GM12878 (cell line): ENCODE results near the gene ATP4A. TPM values are rescaled to one million over a fixed set of nuclear protein-coding genes. Genes with fewer than 3 reads are reported as not detected.

Experiments
- ATAC-seq: fragments of 200-7000 bp; cut with Tn5 transposase; 3 replicates; pipeline ENCODE4 v1.9.1; 2020; ENCODE audit warnings: mild to moderate bottlenecking, moderate library complexity
- BruUV-seq: library from RNA; stranded (reverse); fragments of 400-500 nt; replicated peaks from 2 replicates; lab custom pipeline; 2021; lab: Mats Ljungman, UMichigan
- CTCF ChIA-PET: fragments of 300-600 bp; sonication (Branson Sonifier 250); formaldehyde crosslinking; extraction: SDS; loops from one replicate; lab custom pipeline; 2021; ENCODE audit warnings: inconsistent platforms; lab: Yijun Ruan, JAX
- POLR2A ChIA-PET: fragments of 350-600 bp; formaldehyde crosslinking; extraction: SDS; loops from one replicate; lab custom pipeline; 2021; ENCODE audit warnings: inconsistent platforms; lab: Charles Lee
- RAD21 ChIA-PET: fragments of 300-600 bp; sonication (Branson Sonifier 250); formaldehyde crosslinking; loops from one replicate; lab custom pipeline; 2023; ENCODE audit warnings: antibody characterized with exemption; ENCODE audit not compliant: unreplicated experiment; lab: Charles Lee
- SMC1A ChIA-PET: fragments of 300-600 bp; sonication (Branson Sonifier 250); formaldehyde crosslinking; loops from one replicate; lab custom pipeline; 2023; ENCODE audit not compliant: unreplicated experiment, uncharacterized antibody; lab: Charles Lee
- DNase-seq: peaks from one replicate; pipeline ENCODE4 v3.0.0-alpha.2; 2011; ENCODE audit warnings: low read depth, low spot score
- FAIRE-seq: peaks from 3 replicates; lab custom pipeline; 2011; peaks lifted over from hg19 to GRCh38; lab: Jason Lieb, UNC
- H2AFZ ChIP-seq: 2 replicates; pipeline ENCODE4 v1.6.0; 2011; ENCODE audit warnings: low read depth, low read length, control low read depth; ENCODE audit not compliant: control insufficient read depth
- H3K27ac ChIP-seq: 2 replicates; pipeline ENCODE4 v1.5.1; 2011; ENCODE audit warnings: control low read depth; ENCODE audit not compliant: control insufficient read depth, insufficient read depth
- H3K27me3 ChIP-seq, 2 experiments: replicated peaks in 1 of 2; 2 replicates each; pipeline versions ENCODE4 v1.6.0 to v1.6.1; 2011; ENCODE audit warnings: low read length in 1 of 2; ENCODE audit not compliant: control insufficient read depth in 2 of 2, insufficient read depth in 2 of 2
- H3K36me3 ChIP-seq, 2 experiments: 2 replicates each; pipeline ENCODE4 v1.5.1; 2011; ENCODE audit warnings: low read length in 1 of 2; ENCODE audit not compliant: control insufficient read depth in 2 of 2, insufficient read depth in 2 of 2
- H3K4me1 ChIP-seq: 2 replicates; pipeline ENCODE4 v1.6.1; 2011; ENCODE audit warnings: mild to moderate bottlenecking, low read length, moderate library complexity, mixed read lengths; ENCODE audit not compliant: control insufficient read depth, insufficient read depth
- H3K4me2 ChIP-seq: 2 replicates; pipeline ENCODE4 v1.6.0; 2011; ENCODE audit warnings: control low read depth; ENCODE audit not compliant: control insufficient read depth, insufficient read depth
- H3K4me3 ChIP-seq: fragments of 200-600 bp; sonication (generic); 2 replicates; pipeline ENCODE4 v1.5.1; 2016
- H3K79me2 ChIP-seq: 2 replicates; pipeline ENCODE4 v1.6.0; 2011; ENCODE audit warnings: low read length; ENCODE audit not compliant: control insufficient read depth, insufficient read depth
- H3K9ac ChIP-seq: 2 replicates; pipeline ENCODE4 v1.8.0; 2011; ENCODE audit warnings: low read length, control low read depth, mixed read lengths; ENCODE audit not compliant: control insufficient read depth, insufficient read depth
- H3K9me3 ChIP-seq: replicated peaks from 3 replicates; pipeline ENCODE4 v1.5.1; 2011; ENCODE audit warnings: mild to moderate bottlenecking, low read length; ENCODE audit not compliant: control insufficient read depth, insufficient read depth
- H4K20me1 ChIP-seq: 2 replicates; pipeline ENCODE4 v1.6.0; 2011; ENCODE audit not compliant: control insufficient read depth, insufficient read depth
- BRCA1 ChIP-seq: IDR thresholded peaks from 2 replicates; pipeline ENCODE4 v1.6.1; 2011; ENCODE audit warnings: low read depth, low read length, improper control_type of control experiment
- CTCF ChIP-seq, 3 experiments: IDR thresholded peaks in 2 of 3; conservative IDR thresholded peaks in 1 of 3; 2 replicates each; pipeline ENCODE4 v1.5.1; 2011; ENCODE audit warnings: low read depth in 3 of 3, low read length in 3 of 3, mild to moderate bottlenecking in 3 of 3, control low read depth in 2 of 3, moderate library complexity in 2 of 3, inconsistent platforms in 1 of 3, mixed read lengths in 1 of 3; ENCODE audit not compliant: control insufficient read depth in 2 of 3, insufficient read depth in 1 of 3; ENCODE audit errors: extremely low read depth in 1 of 3
- EGR1 ChIP-seq, 2 experiments: IDR thresholded peaks; 1 replicate in 1 of 2; 2 replicates in 1 of 2; pipeline ENCODE4 v1.6.1; 2011 to 2012; ENCODE audit warnings: low read depth in 2 of 2, low read length in 2 of 2, borderline replicate concordance in 1 of 2, mild to moderate bottlenecking in 1 of 2, moderate library complexity in 1 of 2
- KLF5 ChIP-seq: fragments of 450-650 bp; IDR thresholded peaks from 2 replicates; pipeline ENCODE4 v1.6.1; 2014; ENCODE audit warnings: mild to moderate bottlenecking; ENCODE audit not compliant: partially characterized antibody
- MTA2 ChIP-seq: fragments of 450-650 bp; IDR thresholded peaks from 2 replicates; pipeline ENCODE4 v1.6.1; 2016; ENCODE audit warnings: low read depth, mild to moderate bottlenecking, moderate library complexity
- MTA3 ChIP-seq: IDR thresholded peaks from 2 replicates; pipeline ENCODE4 v1.6.1; 2012; ENCODE audit warnings: low read length, inconsistent platforms, borderline replicate concordance
- NFYB ChIP-seq: IDR thresholded peaks from 2 replicates; pipeline ENCODE4 v1.6.1; 2011; ENCODE audit warnings: low read depth, mild to moderate bottlenecking, low read length, improper control_type of control experiment, moderate library complexity; ENCODE audit not compliant: insufficient read depth
- RB1 ChIP-seq: fragments of 450-650 bp; formaldehyde crosslinking; IDR thresholded peaks from 2 replicates; pipeline ENCODE4 v1.6.1; 2017; ENCODE audit warnings: mild to moderate bottlenecking, borderline replicate concordance
- SIN3A ChIP-seq: IDR thresholded peaks from 2 replicates; pipeline ENCODE4 v1.6.1; 2012; ENCODE audit warnings: low read depth, low read length, improper control_type of control experiment
- SIX5 ChIP-seq: IDR thresholded peaks from 2 replicates; pipeline ENCODE4 v1.6.1; 2011; ENCODE audit warnings: mild to moderate bottlenecking, low read depth, low read length, moderate library complexity; ENCODE audit not compliant: severe bottlenecking
- SMC3 ChIP-seq: IDR thresholded peaks from 2 replicates; pipeline ENCODE4 v1.6.1; 2011; ENCODE audit warnings: low read length, improper control_type of control experiment, borderline replicate concordance
- SP1 ChIP-seq: IDR thresholded peaks from one replicate; pipeline ENCODE4 v1.6.1; 2011; ENCODE audit warnings: low read depth, low read length
- SREBF1 ChIP-seq: IDR thresholded peaks from 2 replicates; pipeline ENCODE4 v1.6.1; 2012; ENCODE audit warnings: mild to moderate bottlenecking, low read length
- STAT1 ChIP-seq: fragments of 450-650 bp; conservative IDR thresholded peaks from 2 replicates; pipeline ENCODE4 v1.6.1; 2014; ENCODE audit warnings: antibody characterized with exemption, mild to moderate bottlenecking
- TCF12 ChIP-seq: IDR thresholded peaks from 2 replicates; pipeline ENCODE4 v1.6.1; 2011; ENCODE audit warnings: low read depth, mild to moderate bottlenecking, low read length
- WGBS: methylation state at CpG from one replicate; pipeline ENCODE4 v1.1.6; 2016; ENCODE audit warnings: low lambda C conversion rate; ENCODE audit not compliant: insufficient replicate concordance, insufficient coverage; ENCODE audit errors: missing lambda C conversion rate; 5-methylcytosine and 5-hydroxymethylcytosine counted together
- in situ Hi-C: fragments of 300-500 bp; cut with MboI; formaldehyde crosslinking; loops from 9 replicates; pipeline ENCODE4 v1.14.3; 2018; ENCODE audit warnings: mixed read lengths
- intact Hi-C: fragments of 100-400 bp; cut with micrococcal nuclease; formaldehyde crosslinking; loops from one replicate; pipeline ENCODE4 v1.14.2; 2022; ENCODE audit not compliant: unreplicated experiment
- polyA plus RNA-seq, 11 experiments: library from polyadenylated mRNA; depleted of rRNA in 4 of 11; unstranded in 6 of 11; stranded (reverse) in 5 of 11; fragments of >200 nt; fragmentation: Nextera tagmentation in 4 of 11; fragmentation: Illumina TruSeq in 1 of 11; extraction: Ambion mirVana in 4 of 11; extraction: Trizol in 1 of 11; gene quantifications; 1 replicate in 1 of 11; 2 replicates in 10 of 11; pipeline versions ENCODE4 v1.2.1 to v1.2.3, GENCODE V29; 2011 to 2016; ENCODE audit warnings: inconsistent platforms in 2 of 11, missing spikeins in 2 of 11, low read depth in 1 of 11
- total RNA-seq, 4 experiments: library from RNA; depleted of rRNA in 3 of 4; stranded (reverse); fragments of >200 nt in 3 of 4; fragmentation: Illumina TruSeq in 1 of 4; extraction: Trizol in 1 of 4; gene quantifications; 2 replicates each; pipeline versions ENCODE4 v1.2.1 to v1.2.3, GENCODE V29; 2013 to 2021

The ATP4A gene
- total and polyA plus RNA-seq, 10 of the 15 experiments (the other 5 are each of a cell fraction or from before 2014, with no cell fraction given), result 0.03 to 1.5 (median 0.11) TPM; not detected in 3

GRCh38 chr19:35508129-35508528, 55.3 kb downstream of the ATP4A start:
- H3K27me3 ChIP-seq, result no peaks in the 10 kb centered on the region; a peak in 1 of 4 replicates

DNA sequence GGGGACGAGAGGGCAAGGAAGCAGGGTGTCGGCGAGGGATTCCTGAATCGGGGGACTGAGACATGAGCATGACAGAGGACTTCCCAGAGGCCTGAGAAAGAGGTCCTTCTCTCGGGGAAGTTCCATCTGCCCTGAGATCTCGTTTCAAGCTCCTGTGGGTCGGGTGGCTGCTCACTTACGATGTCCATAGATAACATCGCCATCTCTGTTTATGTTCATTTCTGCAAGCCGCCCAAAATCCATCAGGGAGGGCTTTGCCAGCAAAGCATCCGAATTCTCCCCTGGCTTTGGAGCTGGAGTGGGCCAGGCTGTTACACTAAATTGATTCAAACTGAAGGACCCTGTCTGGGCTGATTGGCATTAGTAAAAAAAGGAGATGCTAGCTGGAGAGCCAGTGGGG, 55.9 kb downstream of the ATP4A start:
- ChIA-PET RAD21 (interaction anchor here (0.7 to 4.8 kb wide), 6 partner anchors 13 to 102 kb away, joined by 3 to 24 read pairs (median 5); no protein-coding TSS in a partner anchor), SMC1A (interaction anchor here (0.7 to 5.7 kb wide), 7 partner anchors 12 to 181 kb away, joined by 3 to 35 read pairs (median 10); no protein-coding TSS in a partner anchor), CTCF (interaction anchor here (1.2 to 6.3 kb wide), 12 partner anchors 12 to 366 kb away, joined by 3 to 87 read pairs (median 9); no protein-coding TSS in a partner anchor), POLR2A (interaction anchor here (0.5 to 3.5 kb wide), 9 partner anchors 12 to 236 kb away, joined by 3 to 9 read pairs (median 4); no protein-coding TSS in a partner anchor)
- Histone ChIP-seq H3K27me3 (no peaks in the 10 kb centered on the region; a peak in 1 of 4 replicates), H3K36me3 (no peaks in the 10 kb centered on the region), H3K9ac (peak overlapping the region; percentile 18; the same call in 1 of the 2 replicates), H3K4me1 (peaks cover 8% of the 10 kb centered on the region), H3K79me2 (no peaks in the 10 kb centered on the region), H4K20me1 (no peaks in the 10 kb centered on the region), H3K27ac (peak overlapping the region; percentile 64), H2AFZ (no peak overlapping the region), H3K9me3 (no peaks in the 10 kb centered on the region), H3K4me2 (peak overlapping the region; percentile 63), H3K4me3 (no peak overlapping the region)
- intact Hi-C loops, result no loop called here
- in situ Hi-C loops, result no loop called here
- BruUV-seq, result no TSS peak
- FAIRE-seq (no peak), ATAC-seq (no peak), DNase-seq (no peak)
- 67% methylated on average over 11 of the region's 11 CpGs for WGBS
- TF ChIP-seq STAT1, result no peak
- no peak for TF ChIP-seq EGR1 (IDR thresholded peaks at IDR 0.05; ENCODE audit: borderline replicate concordance in 1 of 2, low read depth in 2 of 2, low read length in 2 of 2)
- TF ChIP-seq NFYB, result no peak
- no peak for TF ChIP-seq SIN3A
- TF ChIP-seq MTA2, result no peak
- TF ChIP-seq MTA3, result no peak
- no peak for TF ChIP-seq SMC3
- TF ChIP-seq SIX5, result no peak
- no peak for TF ChIP-seq CTCF (IDR thresholded peaks at IDR 0.05 in 2 of 3, conservative IDR thresholded peaks at IDR 0.05 in 1 of 3; ENCODE audit: control insufficient read depth in 2 of 3, extremely low read depth in 1 of 3, insufficient read depth in 1 of 3, low read depth in 3 of 3, low read length in 3 of 3)
- no peak for TF ChIP-seq BRCA1

More at GRCh38 chr19:35508129-35508528, 55.3 kb downstream of the ATP4A start:
- FAIRE-seq (no peak), ATAC-seq (no peak), DNase-seq (no peak)
- ChIA-PET SMC1A (interaction anchor here (0.9 to 5.7 kb wide), 15 partner anchors 13 to 192 kb away, joined by 3 to 35 read pairs (median 4); partner anchors contain the start of genes FFAR1 and FFAR3), RAD21 (interaction anchor here (1.1 to 4.8 kb wide), 12 partner anchors 13 to 365 kb away, joined by 3 to 24 read pairs (median 4); partner anchors contain the start of gene FXYD7), POLR2A (interaction anchor here (0.6 to 3.5 kb wide), 11 partner anchors 13 to 194 kb away, joined by 3 to 12 read pairs (median 4); partner anchors contain the start of gene FFAR1), CTCF (interaction anchor here (0.6 to 6.3 kb wide), 19 partner anchors 12 to 522 kb away, joined by 3 to 87 read pairs (median 5); no protein-coding TSS in a partner anchor)
- WGBS, result 8% methylated on average over 3 of the region's 3 CpGs
- Histone ChIP-seq H3K79me2 (no peaks in the 10 kb centered on the region), H4K20me1 (no peaks in the 10 kb centered on the region), H3K9ac (no peak overlapping the region), H3K36me3 (no peaks in the 10 kb centered on the region), H3K4me1 (peaks cover 8% of the 10 kb centered on the region), H3K4me2 (no peak overlapping the region; the same call in 1 of the 2 replicates), H3K9me3 (no peaks in the 10 kb centered on the region), H3K27ac (0 out of 2 replicates have a peak overlapping the region, but pooled peaks have one; percentile 15), H3K4me3 (peak overlapping the region; percentile 33; the same call in 1 of the 2 replicates), H2AFZ (no peak overlapping the region)
- TF ChIP-seq RB1, result no peak
- TF ChIP-seq SREBF1, result no peak
- no peak for TF ChIP-seq SP1
- no peak for TF ChIP-seq TCF12
- TF ChIP-seq KLF5, result no peak
- in situ Hi-C loops (no loop called here), intact Hi-C loops (no loop called here)
- no TSS peak for BruUV-seq
